HG03460 (cell line): ENCODE results near the gene CLEC4M.
"Not testable (repeated sequence)": the region's sequence is repeated elsewhere in the genome, so short reads cannot be mapped to it uniquely, and the experiment has no call there.

Experiments
- ATAC-seq: cut with Tn5 transposase; IDR thresholded peaks from one replicate; pipeline ENCODE4 v1.9.1; 2021; ENCODE audit not compliant: unreplicated experiment

Gene CLEC4M

DNA sequence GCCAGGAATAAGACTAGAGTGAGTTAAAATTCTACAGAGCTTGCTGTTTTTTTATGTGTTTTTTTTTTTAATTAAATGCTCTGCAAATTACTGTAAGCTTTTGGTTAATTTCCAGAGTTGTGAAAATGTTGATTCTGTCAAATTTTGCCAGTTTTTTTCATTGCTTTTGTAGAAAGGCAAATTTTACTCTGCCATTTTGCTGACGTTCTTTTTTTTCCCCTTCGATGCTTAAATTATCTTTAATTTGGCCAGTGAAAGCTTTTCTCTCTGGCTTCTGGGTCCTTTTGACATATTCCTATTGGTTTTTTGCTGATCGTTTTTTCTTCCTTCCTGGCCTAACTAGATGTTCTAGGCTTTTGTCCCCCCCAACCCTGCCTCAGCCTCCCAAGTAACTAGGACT is 43.2 kb downstream of the CLEC4M start:
- no peak for ATAC-seq

DNA sequence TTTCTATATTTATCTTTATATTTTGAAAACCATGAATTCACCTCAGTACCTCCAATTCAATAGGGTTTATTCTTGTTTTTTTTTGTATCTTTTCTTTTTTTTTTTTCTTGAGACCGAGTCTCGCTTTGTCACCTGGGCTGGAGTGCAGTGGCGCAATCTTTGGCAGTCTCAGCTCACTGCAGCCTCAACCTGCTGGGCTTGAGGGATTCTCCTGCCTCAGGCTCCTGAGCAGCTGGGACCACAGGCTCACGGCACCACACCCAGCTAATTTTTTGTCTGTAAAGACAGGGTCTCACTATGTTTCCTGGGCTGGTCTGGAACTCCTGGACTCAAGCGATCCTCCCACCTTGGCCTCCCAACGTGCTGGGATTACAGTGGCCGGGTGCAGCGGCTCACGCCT is 43.8 kb downstream of the CLEC4M start:
- ATAC-seq: no peak

GRCh38 chr19:7808108-7808507 is 45.1 kb downstream of the CLEC4M start:
- no peak for ATAC-seq

- ATAC-seq: no peak
These were observed 48.9 kb downstream of the CLEC4M start for GRCh38 chr19:7811989-7812388.

DNA sequence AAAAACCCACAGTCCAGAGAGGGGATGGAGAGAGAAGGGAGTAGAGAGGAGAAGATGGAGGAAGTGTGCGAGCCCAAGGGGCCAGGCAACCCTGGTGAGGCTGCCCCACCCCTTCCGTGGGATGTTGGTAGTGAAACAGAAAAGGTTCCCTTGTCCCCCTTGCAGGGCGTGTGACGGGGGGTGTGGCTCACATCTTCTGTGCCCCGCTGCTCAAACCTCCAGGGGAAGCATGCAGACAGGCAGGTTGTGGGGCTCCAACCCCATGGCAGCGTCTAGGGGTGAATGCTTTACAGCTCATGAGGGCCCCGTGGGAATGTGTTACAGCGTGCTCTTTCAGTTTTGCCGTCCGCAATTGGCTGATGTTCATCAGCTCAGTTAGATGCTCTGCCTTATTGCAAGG is 52.3 kb downstream of the CLEC4M start:
- ATAC-seq: no peak

DNA sequence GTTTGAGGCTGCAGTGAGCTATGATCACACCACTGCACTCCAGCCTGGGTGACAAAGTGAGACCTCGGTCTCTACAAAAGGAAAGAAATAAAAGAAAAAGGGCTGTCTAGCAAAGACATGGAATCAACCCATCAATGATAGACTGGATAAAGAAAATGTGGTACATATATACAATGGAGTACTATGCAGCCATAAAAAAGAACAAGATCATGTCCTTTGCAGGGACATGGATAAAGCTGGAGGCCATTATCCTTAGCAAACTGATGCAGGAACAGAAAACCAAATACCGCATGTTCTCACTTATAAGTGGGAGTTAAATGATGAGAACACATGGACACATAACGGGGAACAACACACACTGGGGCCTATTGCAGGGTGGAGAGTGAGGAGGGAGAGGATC is 53.0 kb downstream of the CLEC4M start:
- ATAC-seq: not testable (repeated sequence)

- no peak for ATAC-seq
These were observed 54.8 kb downstream of the CLEC4M start for GRCh38 chr19:7817801-7818200.

DNA sequence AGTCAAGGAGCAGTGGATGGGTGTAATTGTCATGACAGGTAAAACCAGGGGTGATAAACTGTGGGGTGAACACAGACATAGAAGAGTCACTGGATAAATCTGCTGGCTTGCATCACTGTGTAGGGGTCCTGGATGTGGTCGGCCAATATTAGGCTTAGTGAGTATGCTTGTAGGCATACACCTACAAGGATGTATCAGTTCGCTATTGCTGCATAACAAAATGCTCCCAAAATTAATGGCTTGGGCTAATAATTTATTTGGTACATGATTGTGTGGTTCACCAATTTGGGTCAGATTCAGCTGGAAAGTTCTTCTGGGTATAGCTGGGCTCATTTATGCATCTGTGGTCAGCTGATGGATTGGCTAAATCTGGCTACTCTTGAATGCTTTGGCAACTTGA is 55.8 kb downstream of the CLEC4M start:
- no peak for ATAC-seq
